HepG2 (cell line): ENCODE data around the gene RGS7. TPM values are rescaled to one million over a fixed set of nuclear protein-coding genes. Genes with fewer than 3 reads are reported as not detected.
A peak's percentile ranks its signal among the peaks of the same experiment; 100 is the strongest.

ENCODE experiments used
- ATAC-seq: fragments of 200-7000 bp; cut with Tn5 transposase; 3 replicates; pipeline ENCODE4 v1.9.1; 2020; ENCODE audit warnings: mild to moderate bottlenecking, moderate library complexity
- BruUV-seq: library from RNA; stranded (reverse); fragments of 400-500 nt; replicated peaks from 2 replicates; lab custom pipeline; 2021; lab: Mats Ljungman, UMichigan
- CTCF ChIA-PET: fragments of 300-600 bp; formaldehyde crosslinking; extraction: SDS; loops from one replicate; lab custom pipeline; 2021; ENCODE audit warnings: low total read pairs, inconsistent platforms, low intra/inter-chr PET ratio; lab: Yijun Ruan, JAX
- POLR2A ChIA-PET: fragments of 350-600 bp; sonication (Branson Sonifier 250); formaldehyde crosslinking; loops from one replicate; lab custom pipeline; 2020; ENCODE audit warnings: antibody characterized with exemption, inconsistent platforms; lab: Yijun Ruan, JAX
- DNase-seq: peaks from one replicate; pipeline ENCODE4 v3.0.0-alpha.2; 2015; ENCODE audit warnings: low spot score
- FAIRE-seq: peaks from 3 replicates; lab custom pipeline; 2011; peaks lifted over from hg19 to GRCh38; lab: Jason Lieb, UNC
- H2AFZ ChIP-seq: one replicate; pipeline ENCODE4 v1.6.1; 2011; ENCODE audit warnings: low read length, inconsistent platforms
- H3K27ac ChIP-seq: fragments of 300-600 bp; 3 replicates; pipeline ENCODE4 v1.8.0; 2011; ENCODE audit warnings: mixed run types, mild to moderate bottlenecking, mixed read lengths, low read length, inconsistent platforms; ENCODE audit not compliant: insufficient read depth; ENCODE audit errors: extremely low read length
- H3K27me3 ChIP-seq, 2 experiments: fragments of 200-600 bp in 1 of 2; 2 replicates in 1 of 2; 3 replicates in 1 of 2; pipeline versions ENCODE4 v1.6.0 to v1.8.0; 2011; ENCODE audit warnings: low read length in 2 of 2, mild to moderate bottlenecking in 2 of 2, moderate library complexity in 2 of 2, inconsistent platforms in 1 of 2; ENCODE audit not compliant: insufficient read depth in 2 of 2, control insufficient read depth in 1 of 2
- H3K36me3 ChIP-seq, 2 experiments: fragments of 200-600 bp in 1 of 2; replicated peaks in 1 of 2; 2 replicates in 1 of 2; 3 replicates in 1 of 2; pipeline versions ENCODE4 v1.5.1 to v1.8.0; 2011; ENCODE audit warnings: low read length in 2 of 2, inconsistent platforms in 1 of 2; ENCODE audit not compliant: insufficient read depth in 2 of 2, control insufficient read depth in 1 of 2
- H3K4me1 ChIP-seq: 2 replicates; pipeline ENCODE4 v1.5.1; 2012; ENCODE audit warnings: low read length, inconsistent platforms; ENCODE audit not compliant: insufficient read depth
- H3K4me2 ChIP-seq: 2 replicates; pipeline ENCODE4 v1.6.0; 2011; ENCODE audit warnings: low read depth, low read length, inconsistent platforms
- H3K4me3 ChIP-seq, 3 experiments: fragments of 200-600 bp in 1 of 3; sonication (generic), shearing (Covaris generic) in 1 of 3; replicated peaks in 1 of 3; 2 replicates each; pipeline ENCODE4 v1.5.1; 2011 to 2016; ENCODE audit warnings: low read length in 3 of 3, inconsistent platforms in 2 of 3, low read depth in 2 of 3, mild to moderate bottlenecking in 2 of 3, control low read depth in 1 of 3, mixed read lengths in 1 of 3; ENCODE audit not compliant: insufficient read depth in 1 of 3
- H3K79me2 ChIP-seq: one replicate; pipeline ENCODE4 v1.6.1; 2011; ENCODE audit warnings: low read length, inconsistent platforms; ENCODE audit not compliant: insufficient read depth
- H3K9ac ChIP-seq: 2 replicates; pipeline ENCODE4 v1.6.0; 2011; ENCODE audit warnings: mild to moderate bottlenecking, low read depth, low read length, inconsistent platforms; ENCODE audit not compliant: insufficient read depth
- H3K9me3 ChIP-seq: 2 replicates; pipeline ENCODE4 v1.5.1; 2012; ENCODE audit warnings: mild to moderate bottlenecking, low read length
- H4K20me1 ChIP-seq: 2 replicates; pipeline ENCODE4 v1.6.0; 2011; ENCODE audit warnings: inconsistent platforms, mild to moderate bottlenecking, low read length, moderate library complexity; ENCODE audit not compliant: insufficient read depth
- KDM4B ChIP-seq: sonication (generic); formaldehyde crosslinking; IDR thresholded peaks from 2 replicates; pipeline ENCODE4 v1.4.0; 2020; ENCODE audit warnings: missing genetic modification reagents
- NONO ChIP-seq, 2 experiments: fragments of 450-650 bp in 1 of 2; sonication (generic) in 1 of 2; formaldehyde crosslinking in 1 of 2; IDR thresholded peaks in 1 of 2; conservative IDR thresholded peaks in 1 of 2; 2 replicates each; pipeline versions ENCODE4 v1.6.1 to v1.8.0; 2017 to 2022; ENCODE audit warnings: mild to moderate bottlenecking in 1 of 2, missing genetic modification reagents in 1 of 2, moderate library complexity in 1 of 2
- ZNF562 ChIP-seq: sonication (generic); formaldehyde crosslinking; IDR thresholded peaks from 2 replicates; pipeline ENCODE4 v1.8.0; 2022; ENCODE audit warnings: missing genetic modification reagents, borderline replicate concordance
- ZSCAN20 ChIP-seq: sonication (generic); formaldehyde crosslinking; IDR thresholded peaks from 2 replicates; pipeline ENCODE4 v1.4.0; 2020; ENCODE audit warnings: missing genetic modification reagents, mild to moderate bottlenecking, borderline replicate concordance
- WGBS: methylation state at CpG from one replicate; pipeline ENCODE4 v1.1.6; 2017; ENCODE audit warnings: low lambda C conversion rate; 5-methylcytosine and 5-hydroxymethylcytosine counted together
- in situ Hi-C: cut with HindIII; loops from 2 replicates; pipeline ENCODE4 v1.10.0; 2017; ENCODE audit warnings: low pct_unique_long_range_greater_than_20kb; ENCODE audit not compliant: extremely low pct_ligation_motif_present
- intact Hi-C: fragments of 100-400 bp; cut with micrococcal nuclease; formaldehyde crosslinking; loops from one replicate; pipeline ENCODE4 v1.10.0; 2022; ENCODE audit not compliant: unreplicated experiment
- polyA plus RNA-seq, 8 experiments: library from polyadenylated mRNA; depleted of rRNA in 3 of 8; stranded (reverse) in 7 of 8; unstranded in 1 of 8; fragments of >200 nt; fragmentation: Illumina TruSeq in 4 of 8; extraction: Trizol in 4 of 8; gene quantifications; 2 replicates each; pipeline versions ENCODE4 v1.2.1 to v1.2.3, GENCODE V29; 2011 to 2016; ENCODE audit warnings: low read depth in 4 of 8, missing spikeins in 1 of 8, mixed read lengths in 1 of 8; ENCODE audit not compliant: insufficient read depth in 1 of 8
- total RNA-seq, 5 experiments: library from RNA; depleted of rRNA; stranded (reverse); fragments of >200 nt; fragmentation: Illumina TruSeq; extraction: Trizol; gene quantifications; 2 replicates each; pipeline ENCODE4 v1.2.3, GENCODE V29; 2016; ENCODE audit warnings: low read depth in 1 of 5

RGS7 gene
- total and polyA plus RNA-seq, 2 of the 13 experiments (the other 11 are each of a cell fraction or from before 2014, with no cell fraction given), result not detected

- ATAC-seq (no peak), DNase-seq (no peak), FAIRE-seq (no peak)
- intact Hi-C loops, result no loop called here
- Histone ChIP-seq H3K4me2 (no peak overlapping the region), H3K79me2 (no peaks in the 10 kb centered on the region), H3K9ac (no peak overlapping the region), H2AFZ (no peak overlapping the region), H3K27me3 (no peaks in the 10 kb centered on the region), H3K36me3 (no peaks in the 10 kb centered on the region), H3K4me1 (no peaks in the 10 kb centered on the region), H3K9me3 (peaks cover 49% of the 10 kb centered on the region), H4K20me1 (no peaks in the 10 kb centered on the region), H3K4me3 (no peak overlapping the region), H3K27ac (no peak overlapping the region)
- WGBS, result 25% methylated on average over 11 of the region's 11 CpGs
- in situ Hi-C loops, result no loop called here
- no TSS peak for BruUV-seq
- POLR2A ChIA-PET, result no interaction called here
- TF ChIP-seq ZNF562 (CRISPR knock-in tag), result peak; percentile 87; the same call in 1 of the 2 replicates
- no peak for TF ChIP-seq NONO (IDR thresholded peaks at IDR 0.05)
- no peak for TF ChIP-seq NONO (CRISPR knock-in tag; conservative IDR thresholded peaks at IDR 0.05)
- CTCF ChIA-PET, result no interaction called here
Measured at GRCh38 chr1:240936911-240937668, 419.9 kb downstream of the RGS7 start.

GRCh38 chr1:240935920-240936319 is 421.1 kb downstream of the RGS7 start:
- intact Hi-C loops, result no loop called here
- Histone ChIP-seq H3K4me1 (no peaks in the 10 kb centered on the region), H4K20me1 (no peaks in the 10 kb centered on the region), H3K36me3 (no peaks in the 10 kb centered on the region), H3K27ac (no peak overlapping the region), H3K27me3 (no peaks in the 10 kb centered on the region), H2AFZ (no peak overlapping the region), H3K79me2 (no peaks in the 10 kb centered on the region), H3K9me3 (peaks cover 51% of the 10 kb centered on the region), H3K9ac (no peak overlapping the region), H3K4me2 (no peak overlapping the region), H3K4me3 (no peak overlapping the region)
- ChIA-PET POLR2A (no interaction called here), CTCF (no interaction called here)
- TF ChIP-seq KDM4B, result no peak
- no peak for TF ChIP-seq ZSCAN20 (CRISPR knock-in tag)
- FAIRE-seq, result no peak
- no TSS peak for BruUV-seq
- no peak for DNase-seq
- 48% methylated on average over 2 of the region's 2 CpGs for WGBS
- no peak for ATAC-seq
- in situ Hi-C loops, result no loop called here
